Stimulated activated CD8-positive, alpha-beta memory T cell treated with anti-CD3 and anti-CD28 coated beads, Interleukin-4, amount 100 ng/mL, for 4 hours (primary cell): ENCODE data around the gene FEN1.

Experiments used
- DNase-seq, 2 donors: peaks; one replicate each; pipeline ENCODE4 v3.0.0-alpha.2; 2020; ENCODE audit warnings: low read depth in 2 of 2, low spot score in 1 of 2

The FEN1 gene

DNA sequence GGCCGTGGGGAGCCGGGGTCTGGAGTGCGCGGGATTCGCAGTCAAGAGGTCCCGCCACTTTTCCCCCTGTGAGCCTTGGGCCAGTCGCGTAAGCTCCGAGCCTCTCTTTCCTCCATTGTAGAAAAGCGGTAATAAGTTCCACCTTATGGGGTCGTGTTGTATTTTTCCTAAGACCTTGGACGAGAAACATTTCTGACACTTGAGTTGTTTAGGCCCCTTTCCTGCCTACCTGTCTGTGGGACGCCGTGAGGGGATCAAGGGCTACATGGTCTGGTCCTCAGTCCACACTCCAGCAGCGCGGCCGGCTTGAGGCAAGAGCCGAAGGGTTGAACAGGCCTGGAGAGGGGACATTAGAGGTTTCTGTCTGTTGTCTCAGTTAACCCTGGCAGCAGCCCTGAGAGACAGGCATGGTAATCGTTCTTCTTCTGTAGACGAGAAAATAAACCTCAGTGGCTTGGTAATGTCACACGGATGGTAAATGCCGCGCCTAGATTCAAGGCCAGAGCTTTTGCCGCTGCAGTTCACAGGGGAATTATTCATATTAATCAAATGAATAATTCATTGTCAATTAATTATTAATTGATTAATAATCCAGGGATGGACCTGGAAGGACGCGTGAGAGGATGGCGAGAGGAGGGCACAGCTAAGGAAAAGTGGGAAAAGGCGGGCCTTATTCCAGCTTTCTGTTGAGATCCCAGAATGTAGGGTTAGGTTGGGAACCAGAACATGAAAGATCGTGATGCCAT is 545 bp downstream of the FEN1 start:
- no peak for DNase-seq

DNA sequence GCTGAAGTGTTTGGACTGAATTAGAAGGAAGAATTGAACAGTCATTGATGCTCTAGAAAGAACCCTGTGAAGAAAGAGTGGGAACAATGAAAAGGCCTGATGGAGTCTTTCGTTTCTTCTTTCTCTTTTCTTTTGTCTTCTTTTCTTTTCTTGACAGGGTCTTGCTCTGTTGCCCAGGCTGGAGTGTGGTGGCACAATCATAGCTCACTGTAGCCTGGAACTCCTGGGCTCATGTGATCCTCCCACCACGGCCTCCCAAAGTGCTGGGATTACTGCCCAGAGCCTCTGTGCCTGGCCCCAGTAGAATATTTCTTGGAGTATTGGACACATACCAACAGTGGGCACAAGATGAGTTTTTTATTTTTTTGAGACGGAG is 1.1 kb downstream of the FEN1 start:
- DNase-seq = no peak

- DNase-seq = no peak
These were observed 1.9 kb downstream of the FEN1 start for GRCh38 chr11:61794579-61794978.

DNA sequence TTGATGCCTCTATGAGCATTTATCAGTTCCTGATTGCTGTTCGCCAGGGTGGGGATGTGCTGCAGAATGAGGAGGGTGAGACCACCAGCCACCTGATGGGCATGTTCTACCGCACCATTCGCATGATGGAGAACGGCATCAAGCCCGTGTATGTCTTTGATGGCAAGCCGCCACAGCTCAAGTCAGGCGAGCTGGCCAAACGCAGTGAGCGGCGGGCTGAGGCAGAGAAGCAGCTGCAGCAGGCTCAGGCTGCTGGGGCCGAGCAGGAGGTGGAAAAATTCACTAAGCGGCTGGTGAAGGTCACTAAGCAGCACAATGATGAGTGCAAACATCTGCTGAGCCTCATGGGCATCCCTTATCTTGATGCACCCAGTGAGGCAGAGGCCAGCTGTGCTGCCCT is 2.7 kb downstream of the FEN1 start:
- DNase-seq = no peak

DNA sequence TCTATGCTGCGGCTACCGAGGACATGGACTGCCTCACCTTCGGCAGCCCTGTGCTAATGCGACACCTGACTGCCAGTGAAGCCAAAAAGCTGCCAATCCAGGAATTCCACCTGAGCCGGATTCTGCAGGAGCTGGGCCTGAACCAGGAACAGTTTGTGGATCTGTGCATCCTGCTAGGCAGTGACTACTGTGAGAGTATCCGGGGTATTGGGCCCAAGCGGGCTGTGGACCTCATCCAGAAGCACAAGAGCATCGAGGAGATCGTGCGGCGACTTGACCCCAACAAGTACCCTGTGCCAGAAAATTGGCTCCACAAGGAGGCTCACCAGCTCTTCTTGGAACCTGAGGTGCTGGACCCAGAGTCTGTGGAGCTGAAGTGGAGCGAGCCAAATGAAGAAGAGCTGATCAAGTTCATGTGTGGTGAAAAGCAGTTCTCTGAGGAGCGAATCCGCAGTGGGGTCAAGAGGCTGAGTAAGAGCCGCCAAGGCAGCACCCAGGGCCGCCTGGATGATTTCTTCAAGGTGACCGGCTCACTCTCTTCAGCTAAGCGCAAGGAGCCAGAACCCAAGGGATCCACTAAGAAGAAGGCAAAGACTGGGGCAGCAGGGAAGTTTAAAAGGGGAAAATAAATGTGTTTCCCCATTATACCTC is 3.3 kb downstream of the FEN1 start:
- no peak for DNase-seq

GRCh38 chr11:61797263-61797944 is 4.7 kb downstream of the FEN1 start:
- DNase-seq = peak; percentile 35 to 58

DNA sequence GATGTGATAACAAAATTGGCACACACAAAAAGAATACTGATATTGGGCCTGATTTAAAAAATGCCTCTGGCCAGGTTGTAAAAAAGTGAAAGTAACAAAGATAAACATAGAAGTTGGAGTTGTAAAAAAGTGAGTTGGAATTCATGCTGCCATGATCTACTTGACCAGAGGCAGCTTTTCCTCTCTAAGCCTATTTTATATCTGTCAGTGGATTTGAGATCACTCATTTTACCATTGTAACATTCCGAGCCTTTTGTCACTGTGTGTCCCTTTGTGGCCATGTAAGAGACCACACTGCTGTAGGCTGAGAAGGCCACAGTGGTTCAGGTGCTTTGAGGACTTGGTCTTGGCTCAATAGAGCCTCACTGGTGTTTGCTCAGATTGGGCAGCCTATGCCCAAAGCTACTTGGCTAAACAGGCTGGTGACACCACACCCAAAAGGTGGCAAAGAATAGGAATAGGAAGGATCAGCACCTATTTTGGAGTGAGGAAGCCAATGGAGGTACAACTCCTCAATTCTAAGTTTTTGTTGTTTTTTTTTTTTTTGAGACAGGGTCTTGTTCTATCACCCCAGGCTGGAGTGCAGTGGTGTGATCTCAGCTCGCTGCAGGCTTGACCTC is 7.1 kb downstream of the FEN1 start:
- no peak for DNase-seq

DNA sequence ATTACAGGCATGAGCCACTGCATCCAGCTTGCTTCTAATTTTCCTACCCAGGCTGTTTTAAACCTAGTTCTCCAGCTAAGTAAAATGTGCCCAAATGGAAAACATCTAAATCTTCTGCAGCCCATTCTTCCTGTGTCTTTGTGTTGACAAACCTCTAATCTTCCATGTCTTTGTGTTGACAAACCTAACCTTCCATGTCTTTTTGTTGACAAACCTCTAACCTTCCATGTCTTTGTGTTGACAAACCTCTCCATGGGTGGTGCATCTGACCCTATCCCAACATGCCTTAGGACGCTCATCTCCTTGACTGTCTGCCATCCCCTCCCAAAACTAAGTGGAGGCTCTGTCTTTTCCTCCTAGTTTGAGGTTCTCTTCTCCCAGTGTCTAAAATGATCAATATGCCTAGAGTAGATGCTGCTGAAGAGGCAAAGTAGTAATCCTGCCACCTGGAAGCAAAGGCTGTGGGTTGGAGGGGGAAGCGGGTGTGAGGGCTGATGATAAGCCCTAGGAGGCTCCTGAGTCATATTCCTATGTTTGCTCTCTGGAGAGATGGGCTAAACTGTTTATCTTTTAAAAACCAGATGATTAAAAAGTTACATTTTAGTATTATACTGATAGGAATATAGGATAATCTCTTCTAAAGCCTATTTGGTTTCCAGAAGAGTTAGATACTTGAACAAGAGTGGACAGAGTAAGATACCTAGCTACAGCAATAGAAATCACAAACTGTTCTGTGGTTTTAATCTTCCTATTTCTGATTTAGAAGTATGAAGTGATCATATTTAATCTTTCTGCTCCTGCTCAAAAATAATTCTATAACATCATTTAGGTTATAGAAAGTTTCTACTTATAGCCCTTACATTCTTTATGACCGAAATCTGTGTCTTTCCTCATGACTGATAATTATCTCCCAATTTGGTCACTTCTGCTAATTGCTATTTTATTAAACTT is 7.9 kb downstream of the FEN1 start:
- DNase-seq = no peak

GRCh38 chr11:61802605-61803004 is 9.9 kb downstream of the FEN1 start:
- no peak for DNase-seq

DNA sequence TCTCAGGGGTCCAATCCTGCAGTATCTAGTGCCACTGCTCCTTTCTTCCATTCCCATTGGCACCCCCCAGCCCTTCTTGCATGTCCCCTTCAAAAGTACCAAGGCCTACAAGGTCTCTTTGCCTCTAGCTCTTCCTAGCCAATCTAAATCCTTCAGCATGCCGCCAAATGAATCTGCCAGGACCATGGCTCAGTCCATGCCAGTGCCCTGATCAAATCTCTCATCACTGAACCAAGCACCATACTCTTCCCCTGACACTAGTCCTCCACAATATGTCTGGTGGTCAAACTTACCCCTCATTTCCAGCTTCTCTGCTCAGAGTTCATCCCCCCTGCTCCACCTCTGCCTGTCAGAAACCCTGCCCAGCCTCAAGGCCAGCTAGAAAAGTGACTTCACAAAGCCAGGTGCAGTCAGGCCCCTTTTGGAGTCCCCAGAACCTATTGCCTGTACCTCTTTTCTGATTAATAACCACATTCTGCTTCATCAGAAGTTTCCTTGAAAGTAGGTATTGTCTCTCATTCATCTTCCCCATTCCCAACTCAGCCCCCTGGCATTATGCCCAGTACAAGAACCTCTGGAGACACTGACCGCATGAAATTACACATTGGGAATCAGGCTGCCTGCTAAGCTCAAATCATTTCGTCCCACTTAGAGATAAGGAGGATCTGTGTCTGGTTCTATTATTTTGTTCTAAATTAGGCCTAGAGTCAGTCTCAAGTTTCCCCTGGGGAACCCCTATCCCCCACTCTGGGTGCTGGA is 11.4 kb downstream of the FEN1 start:
- DNase-seq = no peak

DNA sequence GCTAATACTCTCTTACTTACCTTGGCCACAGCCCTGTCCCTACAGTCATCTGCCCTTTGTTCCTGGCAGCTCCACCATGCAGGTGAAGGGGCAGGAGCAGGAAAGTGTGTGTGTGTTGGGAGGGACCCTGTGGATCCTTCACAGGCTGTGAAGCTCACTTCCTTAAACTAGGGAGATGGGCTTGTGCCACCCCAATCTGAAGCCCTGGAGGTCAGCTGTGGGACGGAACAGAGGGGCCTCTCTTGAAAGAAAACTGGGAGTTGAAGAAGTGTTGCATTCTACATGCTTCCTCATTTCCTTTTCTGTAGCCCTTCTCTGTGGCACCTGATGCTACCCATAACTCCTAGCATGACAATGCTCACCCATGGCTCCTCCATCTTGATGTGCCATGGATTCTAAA is 12.4 kb downstream of the FEN1 start:
- DNase-seq = no peak

DNA sequence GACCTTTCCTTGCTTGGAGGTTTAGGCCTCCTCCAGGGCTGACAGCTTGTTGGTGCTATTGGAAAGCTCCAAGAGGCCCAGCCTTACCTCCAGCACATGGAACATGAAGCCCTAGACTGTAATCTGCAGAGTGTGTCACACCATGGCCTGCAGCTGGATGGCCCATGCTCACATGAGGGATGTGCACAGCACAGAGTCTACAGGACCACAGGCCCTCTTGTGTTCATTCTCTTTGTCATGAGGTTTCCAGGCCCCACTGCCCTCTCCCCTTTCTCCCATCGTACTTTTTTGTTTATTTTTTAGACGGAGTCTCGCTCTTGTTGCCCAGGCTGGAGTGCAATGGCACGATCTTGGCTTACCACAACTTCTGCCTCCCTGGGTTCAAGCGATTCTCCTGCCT is 14.1 kb downstream of the FEN1 start:
- DNase-seq = no peak

DNA sequence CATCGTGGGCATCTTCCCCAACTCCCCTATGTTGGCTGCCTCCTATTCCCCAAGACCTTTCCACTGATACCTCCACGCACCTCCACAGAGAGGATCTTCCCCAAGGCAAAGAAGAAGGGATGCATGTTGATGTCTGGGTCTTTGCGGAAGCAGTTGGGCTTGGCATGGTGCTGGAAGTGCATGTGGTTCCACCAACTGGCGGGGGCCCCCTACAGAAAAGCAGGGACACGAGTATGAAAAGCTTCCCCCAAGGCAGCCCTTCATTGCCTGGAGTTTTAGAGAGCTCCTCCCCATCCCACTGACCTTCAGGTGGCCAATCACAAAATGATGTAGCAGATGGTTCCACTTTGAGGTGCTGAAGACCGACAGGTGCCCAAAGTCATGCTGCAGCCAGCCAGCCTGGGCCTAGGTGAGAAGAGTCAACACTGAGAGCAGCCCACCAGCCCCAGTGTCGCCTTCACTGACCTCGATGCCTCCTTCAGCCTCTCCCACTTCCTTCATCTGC is 18.0 kb downstream of the FEN1 start:
- DNase-seq = no peak

- no peak for DNase-seq
These were observed 19.1 kb downstream of the FEN1 start for GRCh38 chr11:61811831-61812230.

DNA sequence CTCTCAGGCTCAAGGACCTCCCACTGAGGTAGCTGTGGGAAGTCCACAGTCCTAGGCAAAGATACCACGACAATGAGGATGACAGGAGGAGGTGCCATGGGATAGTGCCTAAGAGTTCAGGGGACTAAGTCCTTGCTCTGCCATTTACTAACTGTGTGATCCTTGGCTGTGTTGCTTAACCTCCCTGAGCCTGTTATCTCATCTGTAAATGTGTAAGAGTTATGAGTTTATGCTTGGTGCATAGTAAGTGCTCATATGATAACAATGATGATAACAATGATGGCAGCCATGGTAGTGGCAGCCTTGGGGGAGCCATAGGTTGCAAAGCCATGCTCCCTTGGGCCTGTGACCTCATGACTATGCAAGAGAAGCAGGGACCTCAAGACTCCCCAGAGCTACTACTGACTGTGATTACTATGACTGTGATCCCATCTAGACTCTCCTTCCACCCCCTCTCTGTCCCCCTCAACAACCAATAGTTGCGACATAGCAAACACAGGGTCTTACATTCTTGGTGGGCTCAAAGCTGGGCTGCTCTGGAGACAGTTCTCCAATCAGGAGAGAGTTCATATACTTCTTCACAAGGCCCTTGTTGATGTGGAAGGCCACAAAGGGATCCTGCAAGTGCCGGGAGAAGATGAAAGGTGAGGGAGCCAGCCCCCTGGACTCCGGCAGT is 20.2 kb downstream of the FEN1 start:
- no peak for DNase-seq

GRCh38 chr11:61814247-61814957 is 21.7 kb downstream of the FEN1 start:
- DNase-seq = no peak

DNA sequence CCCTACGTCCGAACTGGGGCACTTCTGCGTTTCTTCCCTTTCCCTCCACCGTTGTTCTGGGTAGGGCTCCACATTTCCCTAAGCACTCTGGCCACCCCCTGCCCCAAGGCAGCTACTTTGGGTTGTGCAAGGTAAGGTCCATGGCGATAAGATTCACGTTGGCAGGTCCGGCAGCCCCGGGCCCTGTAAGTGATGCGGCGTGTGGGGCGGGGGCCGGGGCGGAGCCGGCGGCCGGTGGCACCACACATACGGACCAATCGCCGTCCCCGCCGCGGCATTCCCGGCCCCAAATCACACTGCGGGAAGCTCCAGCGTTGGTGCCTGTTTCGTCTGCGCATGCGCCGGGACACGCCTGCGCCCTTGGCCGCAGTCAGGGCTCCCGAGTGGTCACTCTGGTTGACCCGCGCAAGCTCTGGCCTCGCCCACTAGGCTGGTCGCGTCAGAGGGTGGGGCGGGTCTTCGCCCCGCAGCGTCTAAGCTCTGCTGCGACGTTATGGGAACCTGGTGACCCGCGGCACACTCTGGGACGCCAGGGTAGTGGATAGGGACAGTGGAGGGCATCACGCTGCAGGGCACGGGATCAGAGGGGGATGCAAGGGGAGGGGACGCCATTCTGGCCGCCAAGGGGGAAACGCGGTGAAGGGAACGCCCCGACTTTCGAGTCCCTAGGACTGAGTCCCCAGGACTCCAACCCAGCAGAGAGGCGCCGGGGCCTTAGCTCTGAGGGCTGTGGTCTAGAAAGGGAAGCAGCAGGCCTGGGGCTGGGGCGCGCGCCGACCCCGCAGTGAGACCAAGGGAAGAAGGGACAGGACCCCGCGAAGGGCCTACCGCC is 22.5 kb downstream of the FEN1 start:
- peak in 1 of 2 donors; percentile 34 for DNase-seq
